NCI-H460 (cell line): ENCODE measurements around the gene PAFAH1B1. TPM values are rescaled to one million over a fixed set of nuclear protein-coding genes. Genes with fewer than 3 reads are reported as not detected.

Experiments used
- DNase-seq: peaks from one replicate; pipeline ENCODE4 v3.0.0-alpha.2; 2016; ENCODE audit warnings: low read depth; ENCODE audit errors: extremely low read depth
- total RNA-seq: library from RNA; depleted of rRNA; stranded (reverse); fragments of >200 nt; shearing (Covaris generic); gene quantifications from 2 replicates; pipeline ENCODE4 v1.2.3, GENCODE V29; 2014

PAFAH1B1 gene
- total RNA-seq, 1 experiment from 2014 or later, result 88.3 TPM

- DNase-seq, result no peak
Measured at GRCh38 chr17:2700491-2701141, 107.2 kb downstream of the PAFAH1B1 start.

- no peak for DNase-seq
Measured at GRCh38 chr17:2701161-2701995, 107.9 kb downstream of the PAFAH1B1 start.

GRCh38 chr17:2701996-2702741 is 108.7 kb downstream of the PAFAH1B1 start:
- DNase-seq, result no peak

GRCh38 chr17:2703181-2703580 is 109.7 kb downstream of the PAFAH1B1 start:
- no peak for DNase-seq

- DNase-seq, result no peak
Measured at GRCh38 chr17:2703606-2704005, 110.2 kb downstream of the PAFAH1B1 start.

GRCh38 chr17:2704031-2704889 is 110.8 kb downstream of the PAFAH1B1 start:
- DNase-seq, result no peak

- no peak for DNase-seq
Measured at GRCh38 chr17:2704890-2705248, 111.4 kb downstream of the PAFAH1B1 start.

GRCh38 chr17:2705263-2705662 is 111.8 kb downstream of the PAFAH1B1 start:
- DNase-seq, result no peak

GRCh38 chr17:2705888-2706795 is 112.7 kb downstream of the PAFAH1B1 start:
- no peak for DNase-seq

GRCh38 chr17:2706911-2707510 is 113.6 kb downstream of the PAFAH1B1 start:
- no peak for DNase-seq

- no peak for DNase-seq
Measured at GRCh38 chr17:2707721-2708584, 114.5 kb downstream of the PAFAH1B1 start.

GRCh38 chr17:2708585-2709182 is 115.2 kb downstream of the PAFAH1B1 start:
- DNase-seq, result no peak

- DNase-seq, result peak; percentile 27
Measured at GRCh38 chr17:2709183-2709661, 115.8 kb downstream of the PAFAH1B1 start.

- DNase-seq, result no peak
Measured at GRCh38 chr17:2710071-2710802, 116.8 kb downstream of the PAFAH1B1 start.

- DNase-seq, result no peak
Measured at GRCh38 chr17:2710803-2711607, 117.6 kb downstream of the PAFAH1B1 start.
